Measurements from ENCODE around the gene RDH13. TPM values are rescaled to one million over a fixed set of nuclear protein-coding genes. Genes with fewer than 3 reads are reported as not detected.
"Not testable (repeated sequence)": the region's sequence is repeated elsewhere in the genome, so short reads cannot be mapped to it uniquely, and the experiment has no call there.

Gene RDH13, protein sequence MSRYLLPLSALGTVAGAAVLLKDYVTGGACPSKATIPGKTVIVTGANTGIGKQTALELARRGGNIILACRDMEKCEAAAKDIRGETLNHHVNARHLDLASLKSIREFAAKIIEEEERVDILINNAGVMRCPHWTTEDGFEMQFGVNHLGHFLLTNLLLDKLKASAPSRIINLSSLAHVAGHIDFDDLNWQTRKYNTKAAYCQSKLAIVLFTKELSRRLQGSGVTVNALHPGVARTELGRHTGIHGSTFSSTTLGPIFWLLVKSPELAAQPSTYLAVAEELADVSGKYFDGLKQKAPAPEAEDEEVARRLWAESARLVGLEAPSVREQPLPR
- polyA plus RNA-seq, result 19.9 TPM
- long read RNA-seq, donor 1, result 0 reads
- long read RNA-seq, donor 2, partial matches to known transcripts, result 0 of 3 reads
- long read RNA-seq, donor 2, other reads (novel, unspliced or antisense), result 0 of 3 reads
- long read RNA-seq, donor 3, transcript RDH13-223 (7 exons, 1,931 nt), result major isoform, 6 of 14 reads
- long read RNA-seq, donor 3, partial matches to known transcripts, result 8 of 14 reads
- long read RNA-seq, donor 3, other reads (novel, unspliced or antisense), result 0 of 14 reads
- long read RNA-seq, donor 4, result 0 reads
- long read RNA-seq, donor 5, partial matches to known transcripts, result 0 of 2 reads
- long read RNA-seq, donor 5, other reads (novel, unspliced or antisense), result 0 of 2 reads
- long read RNA-seq, donor 6, transcript RDH13-223 (7 exons, 1,931 nt), result major isoform, 7 of 8 reads
- long read RNA-seq, donor 6, partial matches to known transcripts, result 0 of 8 reads
- long read RNA-seq, donor 6, other reads (novel, unspliced or antisense), result 0 of 8 reads
- long read RNA-seq, donor 7, partial matches to known transcripts, result 0 of 2 reads
- long read RNA-seq, donor 7, other reads (novel, unspliced or antisense), result 0 of 2 reads
- long read RNA-seq, donor 8, partial matches to known transcripts, result 0 of 2 reads
- long read RNA-seq, donor 8, other reads (novel, unspliced or antisense), result 0 of 2 reads
- long read RNA-seq, donor 9, partial matches to known transcripts, result 0 of 2 reads
- long read RNA-seq, donor 9, other reads (novel, unspliced or antisense), result 0 of 2 reads
- long read RNA-seq, donor 10, partial matches to known transcripts, result 0 of 3 reads
- long read RNA-seq, donor 10, other reads (novel, unspliced or antisense), result 0 of 3 reads
- long read RNA-seq, donor 11, partial matches to known transcripts, result 0 of 2 reads
- long read RNA-seq, donor 11, other reads (novel, unspliced or antisense), result 0 of 2 reads

GRCh38 chr19:55062735-55063491, at the start of gene RDH13:
RDH13 (minus strand) TSS chr19:55063148; CDS start chr19:55063032, 116 bp downstream.
- H3K27ac ChIP-seq (ENCODE audit: low read length), result no peak within 1 kb of the TSS
- no peaks in the 10 kb centered on the region for H3K4me1 ChIP-seq (ENCODE audit: control insufficient read depth, insufficient read depth, low read length)
- peaks cover 4% of the 10 kb centered on the region for H3K9me3 ChIP-seq (ENCODE audit: control insufficient read depth, low read depth, low read length)
- H3K4me3 ChIP-seq (ENCODE audit: low read length), result peak within 1 kb of the TSS; percentile 45
- DNase-seq, result peak; percentile 92 to 93
- no CpG with 5 or more reads among the region's 70 CpGs for WGBS (ENCODE audit: insufficient coverage, low lambda C conversion rate)
- peaks cover 2% of the 10 kb centered on the region for H3K36me3 ChIP-seq (ENCODE audit: control insufficient read depth, insufficient read depth, low read length)
- peaks cover 12% of the 10 kb centered on the region for H3K27me3 ChIP-seq (ENCODE audit: control insufficient read depth, insufficient read depth, low read length)

DNA sequence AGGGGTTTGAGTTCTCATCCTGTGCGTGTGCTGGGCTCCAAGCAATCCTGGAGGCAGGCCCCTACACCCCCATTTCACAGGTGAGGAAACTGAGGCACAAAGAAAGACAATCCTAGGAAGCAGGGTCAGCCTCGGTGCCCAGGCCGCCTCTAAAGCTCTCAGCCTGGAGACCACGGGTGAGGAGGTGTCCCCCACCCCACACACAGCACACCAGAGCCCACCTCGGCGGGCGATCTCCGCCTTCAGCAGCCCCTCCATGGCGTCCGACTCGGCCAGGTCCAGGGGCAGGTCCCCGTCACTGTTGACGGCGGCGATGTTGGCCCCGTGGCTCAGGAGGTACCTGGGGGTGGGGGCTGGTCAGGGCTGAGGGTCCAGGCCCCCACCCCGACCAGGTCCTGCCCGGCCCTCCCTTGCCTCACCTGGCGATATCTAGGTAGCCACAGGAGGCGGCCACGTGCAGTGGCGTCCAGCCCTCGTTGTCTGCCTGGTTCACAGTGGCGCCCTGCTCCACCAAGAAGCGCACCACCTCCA, 49.4 kb upstream of the RDH13 start:
- H3K4me1 ChIP-seq (ENCODE audit: control insufficient read depth, insufficient read depth, low read length), result peaks cover 28% of the 10 kb centered on the region
- no CpG with 5 or more reads among the region's 25 CpGs for WGBS (ENCODE audit: insufficient coverage, low lambda C conversion rate)

DNA sequence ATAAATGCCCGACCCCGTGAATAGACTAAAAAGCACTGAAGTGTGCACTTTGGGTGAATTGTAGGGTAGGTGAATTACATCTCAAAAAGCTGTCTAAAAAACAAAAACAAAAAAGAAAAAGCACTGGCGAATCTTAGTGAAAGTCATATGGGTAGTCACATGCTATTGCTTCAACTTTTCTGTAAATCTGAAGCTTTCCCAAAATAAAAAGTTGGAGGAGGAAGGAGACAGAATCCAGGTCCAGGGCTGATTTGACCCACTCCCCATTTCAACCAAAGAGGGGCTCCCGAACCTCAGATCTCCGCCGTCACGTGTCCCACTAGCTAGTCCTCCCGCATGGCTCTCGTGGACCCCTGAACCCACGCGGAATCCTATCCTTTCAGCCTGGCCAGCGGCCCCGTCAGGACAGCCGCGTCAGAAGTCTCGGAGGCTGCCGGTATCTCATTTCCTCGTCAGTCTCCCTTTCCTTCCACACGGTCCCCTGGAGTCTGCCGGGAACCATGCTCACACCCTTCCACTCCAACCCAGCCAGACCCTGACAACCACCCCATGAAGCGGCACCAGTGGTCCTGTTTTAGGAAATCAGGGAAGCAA, 48.4 kb upstream of the RDH13 start:
- H3K4me1 ChIP-seq (ENCODE audit: control insufficient read depth, insufficient read depth, low read length), result peaks cover 28% of the 10 kb centered on the region
- H3K9me3 ChIP-seq (ENCODE audit: control insufficient read depth, low read depth, low read length), result no peaks in the 10 kb centered on the region
- H3K36me3 ChIP-seq (ENCODE audit: control insufficient read depth, insufficient read depth, low read length), result peaks cover 36% of the 10 kb centered on the region
- no peaks in the 10 kb centered on the region for H3K27me3 ChIP-seq (ENCODE audit: control insufficient read depth, insufficient read depth, low read length)
- H3K4me3 ChIP-seq (ENCODE audit: low read length), result no peak overlapping the region
- H3K27ac ChIP-seq (ENCODE audit: low read length), result no peak overlapping the region
- DNase-seq, result no peak
- 100% methylated on average over 1 of the region's 21 CpGs for WGBS (ENCODE audit: insufficient coverage, low lambda C conversion rate)

More for the DNA sequence above, 49.4 kb upstream of the RDH13 start:
- Histone ChIP-seq H3K9me3 (ENCODE audit: control insufficient read depth, low read depth, low read length) (no peaks in the 10 kb centered on the region), H3K36me3 (ENCODE audit: control insufficient read depth, insufficient read depth, low read length) (peaks cover 30% of the 10 kb centered on the region), H3K27me3 (ENCODE audit: control insufficient read depth, insufficient read depth, low read length) (no peaks in the 10 kb centered on the region), H3K4me3 (ENCODE audit: low read length) (no peak overlapping the region), H3K27ac (ENCODE audit: low read length) (no peak overlapping the region)
- DNase-seq, result no peak

GRCh38 chr19:55109527-55110291, 46.8 kb upstream of the RDH13 start:
- peaks cover 37% of the 10 kb centered on the region for H3K36me3 ChIP-seq (ENCODE audit: control insufficient read depth, insufficient read depth, low read length)
- DNase-seq, result no peak
- no peaks in the 10 kb centered on the region for H3K27me3 ChIP-seq (ENCODE audit: control insufficient read depth, insufficient read depth, low read length)
- WGBS (ENCODE audit: insufficient coverage, low lambda C conversion rate), result no CpG with 5 or more reads among the region's 20 CpGs
- H3K4me3 ChIP-seq (ENCODE audit: low read length), result no peak overlapping the region
- H3K4me1 ChIP-seq (ENCODE audit: control insufficient read depth, insufficient read depth, low read length), result peaks cover 18% of the 10 kb centered on the region
- no peak overlapping the region for H3K27ac ChIP-seq (ENCODE audit: low read length)
- H3K9me3 ChIP-seq (ENCODE audit: control insufficient read depth, low read depth, low read length), result no peaks in the 10 kb centered on the region

GRCh38 chr19:55107252-55107651, 44.3 kb upstream of the RDH13 start:
- H3K4me1 ChIP-seq (ENCODE audit: control insufficient read depth, insufficient read depth, low read length); H3K27ac ChIP-seq (ENCODE audit: low read length); H3K4me3 ChIP-seq (ENCODE audit: low read length); DNase-seq; H3K27me3 ChIP-seq (ENCODE audit: control insufficient read depth, insufficient read depth, low read length); H3K9me3 ChIP-seq (ENCODE audit: control insufficient read depth, low read depth, low read length): not testable (repeated sequence)
- peaks cover 42% of the 10 kb centered on the region for H3K36me3 ChIP-seq (ENCODE audit: control insufficient read depth, insufficient read depth, low read length)
- WGBS (ENCODE audit: insufficient coverage, low lambda C conversion rate), result no CpG with 5 or more reads among the region's 3 CpGs

DNA sequence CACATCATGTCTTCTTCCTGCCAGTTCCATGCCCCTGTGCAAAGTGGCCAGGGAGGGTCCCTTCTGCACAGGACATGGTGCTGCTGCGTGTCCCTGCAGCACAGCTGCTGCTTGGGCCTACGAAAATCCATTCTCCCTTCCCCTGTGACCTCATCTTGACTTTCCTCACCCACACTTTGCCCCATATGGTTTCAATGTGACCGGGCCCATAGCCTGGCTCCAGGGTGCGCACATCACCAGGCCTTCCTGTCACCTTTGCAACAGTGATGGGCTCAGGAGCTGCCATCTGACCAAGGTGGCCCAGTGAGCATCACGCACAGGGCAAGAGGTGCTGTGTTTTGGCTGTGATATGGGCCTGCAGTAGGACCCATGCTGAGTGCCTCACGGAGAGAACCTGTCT, 43.6 kb upstream of the RDH13 start:
- no peak for DNase-seq
- no peaks in the 10 kb centered on the region for H3K27me3 ChIP-seq (ENCODE audit: control insufficient read depth, insufficient read depth, low read length)
- no CpG with 5 or more reads among the region's 6 CpGs for WGBS (ENCODE audit: insufficient coverage, low lambda C conversion rate)
- H3K27ac ChIP-seq (ENCODE audit: low read length), result no peak overlapping the region
- peaks cover 41% of the 10 kb centered on the region for H3K36me3 ChIP-seq (ENCODE audit: control insufficient read depth, insufficient read depth, low read length)
- H3K4me1 ChIP-seq (ENCODE audit: control insufficient read depth, insufficient read depth, low read length), result no peaks in the 10 kb centered on the region
- H3K4me3 ChIP-seq (ENCODE audit: low read length), result no peak overlapping the region
- H3K9me3 ChIP-seq (ENCODE audit: control insufficient read depth, low read depth, low read length), result peaks cover 5% of the 10 kb centered on the region

- no peak overlapping the region for H3K4me3 ChIP-seq (ENCODE audit: low read length)
- no peak for DNase-seq
- H3K9me3 ChIP-seq (ENCODE audit: control insufficient read depth, low read depth, low read length), result peaks cover 5% of the 10 kb centered on the region
- H3K36me3 ChIP-seq (ENCODE audit: control insufficient read depth, insufficient read depth, low read length), result peaks cover 41% of the 10 kb centered on the region
- no CpG with 5 or more reads among the region's 2 CpGs for WGBS (ENCODE audit: insufficient coverage, low lambda C conversion rate)
- H3K27ac ChIP-seq (ENCODE audit: low read length), result no peak overlapping the region
- H3K27me3 ChIP-seq (ENCODE audit: control insufficient read depth, insufficient read depth, low read length), result no peaks in the 10 kb centered on the region
- no peaks in the 10 kb centered on the region for H3K4me1 ChIP-seq (ENCODE audit: control insufficient read depth, insufficient read depth, low read length)
These were observed 42.3 kb upstream of the RDH13 start for GRCh38 chr19:55105237-55105636.

- Histone ChIP-seq H3K36me3 (ENCODE audit: control insufficient read depth, insufficient read depth, low read length) (peaks cover 44% of the 10 kb centered on the region), H3K4me3 (ENCODE audit: low read length) (no peak overlapping the region), H3K27me3 (ENCODE audit: control insufficient read depth, insufficient read depth, low read length) (no peaks in the 10 kb centered on the region), H3K9me3 (ENCODE audit: control insufficient read depth, low read depth, low read length) (peaks cover 5% of the 10 kb centered on the region), H3K27ac (ENCODE audit: low read length) (no peak overlapping the region), H3K4me1 (ENCODE audit: control insufficient read depth, insufficient read depth, low read length) (no peaks in the 10 kb centered on the region)
- WGBS (ENCODE audit: insufficient coverage, low lambda C conversion rate), result no CpG with 5 or more reads among the region's 9 CpGs
- DNase-seq, result no peak
These were observed 40.2 kb upstream of the RDH13 start for GRCh38 chr19:55103190-55103589.

DNA sequence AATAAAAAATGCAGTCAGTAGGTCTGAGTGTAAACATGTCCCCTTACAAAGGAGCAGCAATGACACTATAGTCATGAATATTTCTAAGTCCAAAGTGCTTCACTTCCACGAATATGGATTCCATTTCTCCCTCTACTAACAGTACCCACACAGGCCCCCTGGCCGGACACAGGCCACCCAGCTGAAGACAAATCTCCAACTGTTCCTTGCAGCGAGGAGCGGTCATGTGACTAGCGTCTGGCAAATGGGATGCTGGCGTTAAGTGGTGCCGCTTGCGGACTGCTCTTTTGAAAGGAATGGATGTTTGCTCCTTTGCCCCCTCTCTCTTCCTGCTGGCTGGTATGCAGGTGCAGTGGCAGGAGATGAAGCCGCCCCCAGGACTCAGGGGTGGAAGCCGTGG, 38.3 kb upstream of the RDH13 start:
- no peaks in the 10 kb centered on the region for H3K27me3 ChIP-seq (ENCODE audit: control insufficient read depth, insufficient read depth, low read length)
- no peak for DNase-seq
- H3K9me3 ChIP-seq (ENCODE audit: control insufficient read depth, low read depth, low read length), result peaks cover 5% of the 10 kb centered on the region
- WGBS (ENCODE audit: insufficient coverage, low lambda C conversion rate), result 83% methylated on average over 1 of the region's 10 CpGs
- peaks cover 43% of the 10 kb centered on the region for H3K36me3 ChIP-seq (ENCODE audit: control insufficient read depth, insufficient read depth, low read length)
- no peaks in the 10 kb centered on the region for H3K4me1 ChIP-seq (ENCODE audit: control insufficient read depth, insufficient read depth, low read length)
- no peak overlapping the region for H3K27ac ChIP-seq (ENCODE audit: low read length)
- H3K4me3 ChIP-seq (ENCODE audit: low read length), result no peak overlapping the region
